Measurements from ENCODE around the gene ACAD9. TPM values are rescaled to one million over a fixed set of nuclear protein-coding genes. Genes with fewer than 3 reads are reported as not detected.

The ACAD9 gene
- total RNA-seq, 3 donors from 2014 or later, result 33.3 to 59.6 (median 43.9) TPM

GRCh38 chr3:128854475-128854874, 24.9 kb upstream of the ACAD9 start:
- intact Hi-C loops (cut with DNase I; ENCODE audit: low total_unique reads), result no loop called here
- Histone ChIP-seq H3K36me3 (no peaks in the 10 kb centered on the region), H3K4me3 (no peak overlapping the region), H3K4me1 (no peaks in the 10 kb centered on the region), H3K27me3 (no peaks in the 10 kb centered on the region), H3K9me3 (peaks cover 26 to 39% of the 10 kb centered on the region in 2 donors), H3K27ac (no peak overlapping the region)
- no peak for DNase-seq (ENCODE audit: low spot score in 2 of 2)
- TF ChIP-seq POLR2AphosphoS5 (IDR thresholded peaks at IDR 0.05) (no peak), POLR2A (IDR thresholded peaks at IDR 0.05) (no peak)
- TF ChIP-seq, protein P1, sequence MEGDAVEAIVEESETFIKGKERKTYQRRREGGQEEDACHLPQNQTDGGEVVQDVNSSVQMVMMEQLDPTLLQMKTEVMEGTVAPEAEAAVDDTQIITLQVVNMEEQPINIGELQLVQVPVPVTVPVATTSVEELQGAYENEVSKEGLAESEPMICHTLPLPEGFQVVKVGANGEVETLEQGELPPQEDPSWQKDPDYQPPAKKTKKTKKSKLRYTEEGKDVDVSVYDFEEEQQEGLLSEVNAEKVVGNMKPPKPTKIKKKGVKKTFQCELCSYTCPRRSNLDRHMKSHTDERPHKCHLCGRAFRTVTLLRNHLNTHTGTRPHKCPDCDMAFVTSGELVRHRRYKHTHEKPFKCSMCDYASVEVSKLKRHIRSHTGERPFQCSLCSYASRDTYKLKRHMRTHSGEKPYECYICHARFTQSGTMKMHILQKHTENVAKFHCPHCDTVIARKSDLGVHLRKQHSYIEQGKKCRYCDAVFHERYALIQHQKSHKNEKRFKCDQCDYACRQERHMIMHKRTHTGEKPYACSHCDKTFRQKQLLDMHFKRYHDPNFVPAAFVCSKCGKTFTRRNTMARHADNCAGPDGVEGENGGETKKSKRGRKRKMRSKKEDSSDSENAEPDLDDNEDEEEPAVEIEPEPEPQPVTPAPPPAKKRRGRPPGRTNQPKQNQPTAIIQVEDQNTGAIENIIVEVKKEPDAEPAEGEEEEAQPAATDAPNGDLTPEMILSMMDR (IDR thresholded peaks at IDR 0.05), result no peak

DNA sequence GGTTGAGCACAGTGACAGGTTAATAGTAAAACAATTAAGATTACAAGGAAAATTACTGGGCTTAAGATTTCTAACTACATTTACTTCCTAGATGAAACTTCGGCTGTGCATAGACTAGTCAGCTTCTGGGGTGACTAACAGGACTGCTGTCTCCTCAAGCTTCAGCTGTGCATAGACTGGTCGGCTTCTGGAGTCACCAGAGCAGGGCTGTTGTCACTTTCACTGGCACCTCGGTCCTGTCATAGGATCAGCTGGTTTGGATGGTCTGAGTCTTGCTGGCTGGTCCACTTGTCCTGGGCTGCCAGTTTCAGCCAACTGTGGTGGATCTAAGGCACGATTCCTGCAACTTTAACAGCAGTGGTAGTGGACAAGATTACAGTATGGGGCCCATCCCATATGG, 23.9 kb upstream of the ACAD9 start:
- DNase-seq (ENCODE audit: low spot score in 2 of 2), result no peak
- intact Hi-C loops (cut with DNase I; ENCODE audit: low total_unique reads), result no loop called here
- no peaks in the 10 kb centered on the region for H3K4me1 ChIP-seq
- peaks cover 33 to 50% of the 10 kb centered on the region in 2 donors for H3K9me3 ChIP-seq
- TF ChIP-seq, protein P1 (IDR thresholded peaks at IDR 0.05), result no peak
- TF ChIP-seq POLR2A (IDR thresholded peaks at IDR 0.05), result no peak
- no peak for TF ChIP-seq POLR2AphosphoS5 (IDR thresholded peaks at IDR 0.05)
- H3K36me3 ChIP-seq, result no peaks in the 10 kb centered on the region
- no peaks in the 10 kb centered on the region for H3K27me3 ChIP-seq
- H3K4me3 ChIP-seq, result no peak overlapping the region
- H3K27ac ChIP-seq, result no peak overlapping the region

DNA sequence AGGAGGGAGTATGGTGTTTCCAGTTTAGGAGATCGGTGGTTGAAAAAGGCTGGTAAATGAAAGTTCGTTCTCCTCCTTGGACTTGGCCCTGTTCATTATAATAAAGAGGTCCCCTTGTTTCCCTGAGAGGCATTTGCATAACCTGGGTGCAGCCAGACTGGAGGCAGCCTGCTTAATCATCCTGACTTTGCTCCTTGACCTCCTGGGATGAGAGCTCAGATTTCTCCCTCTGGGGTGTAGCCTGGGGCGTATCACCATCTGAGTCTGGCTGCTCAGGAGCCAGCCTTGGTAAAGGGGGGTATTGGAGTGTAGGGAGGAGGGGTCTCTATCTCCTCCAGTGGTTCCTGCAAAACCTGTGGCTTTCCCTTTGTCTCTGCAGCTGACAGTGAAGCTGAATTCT, 21.3 kb upstream of the ACAD9 start:
- no peak for TF ChIP-seq POLR2AphosphoS5 (IDR thresholded peaks at IDR 0.05)
- TF ChIP-seq, protein P1 (IDR thresholded peaks at IDR 0.05), result no peak
- Histone ChIP-seq H3K4me1 (no peaks in the 10 kb centered on the region), H3K9me3 (peaks cover 33 to 55% of the 10 kb centered on the region in 2 donors), H3K4me3 (no peak overlapping the region), H3K36me3 (no peaks in the 10 kb centered on the region), H3K27me3 (no peaks in the 10 kb centered on the region), H3K27ac (no peak overlapping the region)
- intact Hi-C loops (cut with DNase I; ENCODE audit: low total_unique reads), result no loop called here
- DNase-seq (ENCODE audit: low spot score in 2 of 2), result no peak

- no peak for DNase-seq (ENCODE audit: low spot score in 2 of 2)
- no peak overlapping the region for H3K4me3 ChIP-seq
- intact Hi-C loops (cut with DNase I; ENCODE audit: low total_unique reads), result no loop called here
- no peaks in the 10 kb centered on the region for H3K4me1 ChIP-seq
- no peak overlapping the region for H3K27ac ChIP-seq
- no peaks in the 10 kb centered on the region for H3K36me3 ChIP-seq
- TF ChIP-seq, protein P1 (IDR thresholded peaks at IDR 0.05), result no peak
- no peak for TF ChIP-seq POLR2AphosphoS5 (IDR thresholded peaks at IDR 0.05)
- no peak for TF ChIP-seq POLR2A (IDR thresholded peaks at IDR 0.05)
- H3K9me3 ChIP-seq, result peaks cover 25 to 41% of the 10 kb centered on the region in 2 donors
- H3K27me3 ChIP-seq, result no peaks in the 10 kb centered on the region
Observed at GRCh38 chr3:128859630-128860029, 19.8 kb upstream of the ACAD9 start.

DNA sequence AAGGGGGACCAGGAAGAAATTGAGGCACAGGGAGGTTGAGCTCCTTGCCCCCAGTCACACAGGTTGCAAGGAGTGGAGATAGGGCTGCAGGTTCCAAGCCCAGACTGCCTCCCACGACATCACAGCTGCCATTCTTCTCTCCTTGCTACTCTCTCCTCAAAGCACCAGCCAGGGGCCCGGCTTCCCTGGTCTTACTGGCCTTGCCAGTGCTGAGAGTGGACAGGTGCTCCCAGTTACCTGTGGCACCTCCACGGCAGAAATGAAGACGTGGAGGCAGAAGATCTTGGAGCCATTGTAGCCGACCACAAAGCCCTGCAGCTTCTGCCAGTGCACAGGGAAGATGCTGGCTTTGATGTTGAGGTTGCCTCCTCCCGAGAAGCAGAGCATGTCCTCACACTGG, 17.9 kb upstream of the ACAD9 start:
- no peak for TF ChIP-seq POLR2A (IDR thresholded peaks at IDR 0.05)
- no peak for TF ChIP-seq POLR2AphosphoS5 (IDR thresholded peaks at IDR 0.05)
- TF ChIP-seq, protein P1 (IDR thresholded peaks at IDR 0.05), result no peak
- H3K4me1 ChIP-seq, result peaks cover 3 to 4% of the 10 kb centered on the region in 2 donors
- no peak overlapping the region for H3K27ac ChIP-seq
- no peaks in the 10 kb centered on the region for H3K27me3 ChIP-seq
- peaks cover 25 to 34% of the 10 kb centered on the region in 2 donors for H3K9me3 ChIP-seq
- no peak for DNase-seq (ENCODE audit: low spot score in 2 of 2)
- no peak overlapping the region for H3K4me3 ChIP-seq
- intact Hi-C loops (cut with DNase I; ENCODE audit: low total_unique reads), result no loop called here
- H3K36me3 ChIP-seq, result no peaks in the 10 kb centered on the region
